Stimulated activated memory B cell treated with anti-CD40 and anti-IgM and Interleukin-4, amounts not matched to agents 10 μg/mL and 1 μg/mL and 100 μg/mL, for 72 hours (primary cell): ENCODE measurements around the gene SNX24.
A peak's percentile ranks its signal among the peaks of the same experiment; 100 is the strongest.
"Not testable (repeated sequence)": the region's sequence is repeated elsewhere in the genome, so short reads cannot be mapped to it uniquely, and the experiment has no call there.

Experiments
- ATAC-seq: fragments of 150-1000 bp; cut with Tn5 transposase; 2 replicates; pipeline ENCODE4 v1.10.0; 2021
- H3K27ac Mint-ChIP-seq: one replicate; pipeline ENCODE4 v1.8.0; 2022; ENCODE audit warnings: mild to moderate bottlenecking, mixed read lengths
- H3K27me3 Mint-ChIP-seq: one replicate; pipeline ENCODE4 v1.8.0; 2022; ENCODE audit warnings: mixed read lengths
- H3K36me3 Mint-ChIP-seq: one replicate; pipeline ENCODE4 v1.8.0; 2022; ENCODE audit warnings: mixed read lengths
- H3K4me1 Mint-ChIP-seq: one replicate; pipeline ENCODE4 v1.8.0; 2022; ENCODE audit warnings: mixed read lengths
- H3K4me3 Mint-ChIP-seq: one replicate; pipeline ENCODE4 v1.8.0; 2022; ENCODE audit warnings: mild to moderate bottlenecking, moderate library complexity, mixed read lengths
- H3K9me3 Mint-ChIP-seq: one replicate; pipeline ENCODE4 v1.8.0; 2022; ENCODE audit warnings: mixed read lengths

The SNX24 gene

GRCh38 chr5:122957457-122957856, 112.0 kb downstream of the SNX24 start:
- no peak overlapping the region for H3K4me3 Mint-ChIP-seq
- peaks cover 4% of the 10 kb centered on the region for H3K9me3 Mint-ChIP-seq
- H3K4me1 Mint-ChIP-seq = no peaks in the 10 kb centered on the region
- no peaks in the 10 kb centered on the region for H3K27me3 Mint-ChIP-seq
- no peak overlapping the region for H3K27ac Mint-ChIP-seq
- no peak for ATAC-seq
- peaks cover 15% of the 10 kb centered on the region for H3K36me3 Mint-ChIP-seq

DNA sequence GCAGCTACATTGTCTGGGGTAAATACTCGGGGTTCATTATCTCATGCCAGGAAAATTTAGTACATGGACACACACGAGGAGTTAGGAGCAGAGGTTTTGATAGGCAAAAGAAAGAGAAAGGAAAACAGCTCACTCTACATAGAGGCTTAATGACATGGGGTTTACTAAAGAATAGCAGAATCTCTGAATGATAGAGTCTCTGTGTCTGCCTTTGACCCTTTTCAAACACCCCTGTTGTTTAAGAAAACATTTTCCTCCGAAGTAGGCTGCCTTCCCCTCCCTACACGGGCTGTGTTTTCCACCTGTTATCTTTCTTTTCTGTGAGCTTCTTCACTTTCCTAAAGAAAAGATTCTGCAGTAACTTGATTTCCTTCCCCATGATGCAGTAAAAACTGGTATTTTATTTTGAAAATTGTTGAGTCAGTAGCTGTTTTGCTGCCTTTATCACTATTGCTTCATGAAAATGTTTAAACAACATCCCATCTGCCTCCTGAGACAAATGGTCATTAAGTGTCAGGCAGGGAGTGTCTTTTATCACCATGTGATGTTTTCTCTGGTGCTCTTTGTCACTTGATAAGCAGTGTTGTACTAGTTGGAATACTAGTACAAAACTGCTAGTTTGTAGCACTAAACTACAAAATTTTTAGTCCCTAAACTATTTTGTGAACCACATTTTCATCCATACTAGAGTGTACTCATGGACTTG, 114.5 kb downstream of the SNX24 start:
- H3K27ac Mint-ChIP-seq = no peak overlapping the region

DNA sequence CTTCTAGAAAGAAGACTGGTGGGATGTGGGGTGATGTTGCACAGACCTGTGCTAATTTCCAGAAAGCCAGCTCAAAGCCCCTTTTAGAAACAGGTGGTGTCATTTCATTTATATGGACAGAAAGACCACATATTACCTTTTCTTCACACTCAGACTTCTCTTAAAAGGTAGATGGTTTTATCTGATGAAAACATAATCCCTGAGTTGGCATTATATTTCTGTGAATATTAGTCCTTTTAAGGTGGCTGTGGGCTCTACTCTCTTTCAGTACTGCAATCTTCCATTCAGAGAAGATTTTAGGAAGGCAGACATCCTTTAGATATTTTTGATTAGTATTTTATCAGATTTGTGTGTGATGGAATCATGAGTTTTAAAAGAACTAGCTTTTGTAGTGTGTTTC, 117.9 kb downstream of the SNX24 start:
- no peaks in the 10 kb centered on the region for H3K9me3 Mint-ChIP-seq
- H3K36me3 Mint-ChIP-seq = peaks cover 6% of the 10 kb centered on the region
- ATAC-seq = no peak
- no peak overlapping the region for H3K27ac Mint-ChIP-seq
- H3K4me3 Mint-ChIP-seq = no peak overlapping the region
- peaks cover 12% of the 10 kb centered on the region for H3K4me1 Mint-ChIP-seq
- no peaks in the 10 kb centered on the region for H3K27me3 Mint-ChIP-seq

More for the DNA sequence above, 114.5 kb downstream of the SNX24 start:
- Mint-ChIP-seq H3K36me3 (peaks cover 15% of the 10 kb centered on the region), H3K9me3 (peaks cover 4% of the 10 kb centered on the region), H3K4me3 (no peak overlapping the region), H3K4me1 (no peaks in the 10 kb centered on the region), H3K27me3 (no peaks in the 10 kb centered on the region)
- ATAC-seq = no peak

DNA sequence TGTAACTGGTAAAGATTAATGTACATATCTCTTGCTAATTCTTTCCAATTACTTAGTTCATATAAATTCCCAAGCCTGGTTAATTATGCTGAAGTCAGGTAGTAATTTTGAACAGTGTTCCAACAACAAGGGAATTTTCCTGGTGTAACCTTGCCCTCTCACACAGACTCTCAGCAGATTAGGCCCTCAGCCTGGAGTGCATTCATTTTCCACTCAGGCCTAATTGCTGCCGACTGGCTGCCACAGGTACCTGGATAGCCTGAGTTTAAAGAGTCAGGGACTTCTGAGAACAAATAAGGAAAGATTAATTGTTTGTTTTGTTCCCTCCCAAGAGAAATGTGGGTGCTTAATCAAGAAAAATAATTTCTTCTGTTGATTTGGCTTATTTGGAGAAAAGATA, 119.7 kb downstream of the SNX24 start:
- ATAC-seq = no peak
- Mint-ChIP-seq H3K27me3 (no peaks in the 10 kb centered on the region), H3K4me1 (peaks cover 12% of the 10 kb centered on the region), H3K36me3 (no peaks in the 10 kb centered on the region), H3K4me3 (no peak overlapping the region), H3K27ac (no peak overlapping the region), H3K9me3 (no peaks in the 10 kb centered on the region)

GRCh38 chr5:122967085-122967484, 121.7 kb downstream of the SNX24 start:
- Mint-ChIP-seq H3K27me3 (no peaks in the 10 kb centered on the region), H3K27ac (no peak overlapping the region), H3K9me3 (no peaks in the 10 kb centered on the region), H3K36me3 (no peaks in the 10 kb centered on the region), H3K4me3 (no peak overlapping the region), H3K4me1 (peaks cover 12% of the 10 kb centered on the region)
- peak; percentile 56 for ATAC-seq

DNA sequence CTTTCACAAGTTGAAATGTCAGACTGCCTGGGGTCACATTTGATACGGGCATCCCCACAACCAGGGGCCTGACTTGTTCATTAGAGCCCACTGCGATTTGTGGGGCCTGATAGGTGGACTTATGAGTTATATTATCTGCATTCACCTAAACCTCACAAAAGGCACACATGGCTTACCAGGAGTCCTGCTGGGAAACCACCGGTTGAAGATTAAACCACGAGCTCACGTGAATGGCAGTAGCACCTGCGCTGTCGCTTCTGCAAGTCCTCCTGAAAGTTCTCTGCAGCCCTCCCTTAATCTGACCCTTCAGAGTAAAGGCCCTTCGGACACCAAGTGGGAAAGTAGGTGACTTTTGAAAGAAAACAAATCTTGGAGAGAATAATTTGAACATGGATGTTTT, 122.2 kb downstream of the SNX24 start:
- Mint-ChIP-seq H3K27me3 (no peaks in the 10 kb centered on the region), H3K36me3 (no peaks in the 10 kb centered on the region), H3K4me3 (no peak overlapping the region), H3K27ac (no peak overlapping the region), H3K9me3 (no peaks in the 10 kb centered on the region), H3K4me1 (peaks cover 12% of the 10 kb centered on the region)
- peak; percentile 79 for ATAC-seq

DNA sequence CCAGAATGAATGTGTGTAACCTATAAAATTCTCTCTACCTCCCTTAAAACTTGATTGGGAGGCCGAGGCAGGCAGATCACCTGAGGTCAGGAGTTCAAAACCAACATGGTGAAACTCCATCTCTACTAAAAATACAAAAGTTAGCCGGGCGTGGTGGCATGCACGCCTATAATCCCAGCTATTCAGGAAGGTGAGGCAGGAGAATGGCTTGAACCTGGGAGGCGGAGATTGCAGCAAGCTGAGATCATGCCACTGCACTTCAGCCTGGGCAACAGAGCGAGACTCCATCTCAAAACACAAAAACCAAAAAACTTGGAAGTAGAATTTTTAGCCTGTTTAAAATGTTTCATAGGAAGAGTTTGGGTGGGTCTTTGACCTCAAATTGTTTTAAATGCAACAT, 122.6 kb downstream of the SNX24 start:
- peaks cover 12% of the 10 kb centered on the region for H3K4me1 Mint-ChIP-seq
- H3K36me3 Mint-ChIP-seq, H3K4me3 Mint-ChIP-seq, H3K27ac Mint-ChIP-seq, H3K27me3 Mint-ChIP-seq, H3K9me3 Mint-ChIP-seq, ATAC-seq: not testable (repeated sequence)

DNA sequence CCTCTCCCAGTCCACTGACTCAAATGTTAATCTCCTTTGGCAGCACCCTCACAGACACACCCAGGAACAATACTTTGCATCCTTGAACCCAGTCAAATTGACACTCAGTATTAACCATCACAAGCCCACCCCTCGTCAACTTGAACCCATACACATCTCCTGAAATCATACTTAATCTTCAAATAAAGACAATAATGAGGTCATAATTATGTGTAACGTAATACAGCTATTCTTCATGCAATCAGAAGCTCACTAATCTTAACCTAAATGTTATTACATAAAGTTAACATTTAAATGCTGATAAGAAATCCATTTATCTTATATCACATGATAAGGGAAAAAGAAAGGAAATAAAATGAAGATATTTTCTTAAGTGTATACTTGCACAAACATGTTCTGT, 125.9 kb downstream of the SNX24 start:
- no peaks in the 10 kb centered on the region for H3K9me3 Mint-ChIP-seq
- H3K27ac Mint-ChIP-seq = no peak overlapping the region
- H3K36me3 Mint-ChIP-seq = peaks cover 8% of the 10 kb centered on the region
- H3K4me1 Mint-ChIP-seq = peaks cover 12% of the 10 kb centered on the region
- no peak for ATAC-seq
- H3K4me3 Mint-ChIP-seq = no peak overlapping the region
- no peaks in the 10 kb centered on the region for H3K27me3 Mint-ChIP-seq

DNA sequence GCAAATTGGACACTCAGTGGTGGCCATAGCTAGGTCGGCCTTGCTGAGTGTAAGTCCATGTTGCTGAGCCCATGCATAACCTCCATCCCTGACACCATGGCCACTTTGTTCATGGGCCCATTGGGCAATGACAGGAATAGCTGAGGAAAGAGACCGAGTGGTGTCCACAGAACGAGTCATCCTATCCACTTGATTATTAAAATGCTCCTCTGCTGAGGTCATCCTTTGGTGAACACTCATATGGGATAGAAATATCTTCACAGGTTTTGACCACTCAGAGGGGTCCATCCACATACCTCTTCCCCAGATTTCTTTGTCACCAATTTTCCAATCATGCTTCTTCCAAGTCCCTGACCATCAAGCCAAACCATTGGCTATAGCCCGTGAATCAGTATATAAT, 127.5 kb downstream of the SNX24 start:
- ATAC-seq = no peak

GRCh38 chr5:122973759-122974158, 128.3 kb downstream of the SNX24 start:
- H3K4me3 Mint-ChIP-seq, H3K9me3 Mint-ChIP-seq, H3K36me3 Mint-ChIP-seq, H3K4me1 Mint-ChIP-seq, H3K27ac Mint-ChIP-seq, ATAC-seq, H3K27me3 Mint-ChIP-seq: not testable (repeated sequence)

More for the DNA sequence above, 127.5 kb downstream of the SNX24 start:
- Mint-ChIP-seq H3K36me3 (peaks cover 8% of the 10 kb centered on the region), H3K4me3 (no peak overlapping the region), H3K27me3 (no peaks in the 10 kb centered on the region), H3K27ac (no peak overlapping the region), H3K4me1 (peaks cover 3% of the 10 kb centered on the region), H3K9me3 (no peaks in the 10 kb centered on the region)

DNA sequence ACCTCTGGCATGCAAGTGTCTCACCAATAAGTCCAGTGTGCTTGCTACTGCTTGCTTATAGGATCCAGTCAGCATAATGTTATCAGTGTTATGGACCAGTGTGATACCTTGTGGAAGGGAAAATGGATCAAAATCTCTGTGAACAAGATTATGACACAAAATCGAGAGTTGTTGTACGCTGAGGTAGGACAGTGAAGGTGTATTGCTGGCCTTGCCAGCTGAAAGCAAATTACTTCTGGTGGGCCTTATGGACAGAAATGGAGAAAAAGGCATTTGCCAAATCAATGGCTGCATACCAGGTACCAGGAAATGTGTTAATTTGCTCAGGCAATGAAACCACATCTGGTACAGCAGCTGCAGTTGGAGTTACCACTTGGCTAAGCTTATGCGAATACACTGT, 128.8 kb downstream of the SNX24 start:
- not testable (repeated sequence) for H3K27me3 Mint-ChIP-seq, H3K27ac Mint-ChIP-seq, H3K4me1 Mint-ChIP-seq

GRCh38 chr5:122977319-122977718, 131.9 kb downstream of the SNX24 start:
- H3K36me3 Mint-ChIP-seq = peaks cover 8% of the 10 kb centered on the region
- H3K27ac Mint-ChIP-seq = no peak overlapping the region
- no peak overlapping the region for H3K4me3 Mint-ChIP-seq
- H3K9me3 Mint-ChIP-seq = no peaks in the 10 kb centered on the region
- no peaks in the 10 kb centered on the region for H3K4me1 Mint-ChIP-seq
- H3K27me3 Mint-ChIP-seq = no peaks in the 10 kb centered on the region
- no peak for ATAC-seq

More for the DNA sequence above, 128.8 kb downstream of the SNX24 start:
- H3K4me3 Mint-ChIP-seq, H3K36me3 Mint-ChIP-seq, H3K9me3 Mint-ChIP-seq, ATAC-seq: not testable (repeated sequence)

- Mint-ChIP-seq H3K36me3 (peaks cover 4% of the 10 kb centered on the region), H3K27ac (no peak overlapping the region), H3K27me3 (no peaks in the 10 kb centered on the region), H3K4me3 (no peak overlapping the region), H3K9me3 (no peaks in the 10 kb centered on the region), H3K4me1 (no peaks in the 10 kb centered on the region)
- no peak for ATAC-seq
These were observed 132.7 kb downstream of the SNX24 start for GRCh38 chr5:122978068-122978467.

DNA sequence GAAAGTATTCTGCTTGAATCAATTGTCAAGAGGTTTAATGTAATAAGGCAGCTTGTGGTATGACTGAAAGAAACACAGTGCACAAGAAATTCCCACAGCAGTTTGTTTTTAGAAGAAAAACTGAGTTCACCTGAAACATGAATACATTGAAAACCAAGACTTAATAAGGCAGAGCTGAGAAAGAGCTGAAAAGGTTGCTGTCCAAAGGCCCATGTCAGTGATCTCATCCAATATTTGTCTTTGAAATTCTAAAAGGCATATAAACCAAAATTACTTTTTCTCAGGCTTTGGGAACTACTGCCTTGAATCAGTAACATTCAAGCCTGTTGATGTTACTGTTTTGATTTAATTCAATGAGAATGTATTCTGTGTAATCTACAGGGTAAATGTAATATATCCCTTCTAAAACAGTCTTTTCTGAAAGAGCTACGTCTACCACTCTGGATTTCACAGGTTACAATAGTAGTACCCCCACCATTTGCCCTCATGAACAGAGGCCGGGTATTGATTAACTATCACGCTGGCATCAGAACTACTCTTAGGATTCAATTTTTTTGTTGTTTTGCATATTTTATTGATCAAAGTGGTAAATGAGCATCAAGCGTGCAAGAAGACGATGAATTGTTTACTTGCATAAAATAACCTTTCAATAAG, 133.4 kb downstream of the SNX24 start:
- no peaks in the 10 kb centered on the region for H3K4me1 Mint-ChIP-seq
- no peak for ATAC-seq
- no peak overlapping the region for H3K4me3 Mint-ChIP-seq
- H3K9me3 Mint-ChIP-seq = no peaks in the 10 kb centered on the region
- no peaks in the 10 kb centered on the region for H3K27me3 Mint-ChIP-seq
- H3K27ac Mint-ChIP-seq = no peak overlapping the region
- H3K36me3 Mint-ChIP-seq = no peaks in the 10 kb centered on the region

- Mint-ChIP-seq H3K36me3 (no peaks in the 10 kb centered on the region), H3K27me3 (no peaks in the 10 kb centered on the region), H3K27ac (no peak overlapping the region), H3K9me3 (no peaks in the 10 kb centered on the region), H3K4me3 (no peak overlapping the region), H3K4me1 (peaks cover 14% of the 10 kb centered on the region)
- ATAC-seq = no peak
These were observed 136.4 kb downstream of the SNX24 start for GRCh38 chr5:122981846-122982245.

- ATAC-seq = no peak
- no peak overlapping the region for H3K27ac Mint-ChIP-seq
- no peaks in the 10 kb centered on the region for H3K36me3 Mint-ChIP-seq
These were observed 137.0 kb downstream of the SNX24 start for GRCh38 chr5:122982376-122982775.

More at GRCh38 chr5:122982376-122982775, 137.0 kb downstream of the SNX24 start:
- no peaks in the 10 kb centered on the region for H3K9me3 Mint-ChIP-seq
- no peak overlapping the region for H3K4me3 Mint-ChIP-seq
- H3K27me3 Mint-ChIP-seq = no peaks in the 10 kb centered on the region
- peaks cover 19% of the 10 kb centered on the region for H3K4me1 Mint-ChIP-seq
